GM19238 (cell line): Measurements from ENCODE around the gene CRYGB.

Experiments used
- DNase-seq: peaks from one replicate; pipeline ENCODE4 v3.0.0; 2011; ENCODE audit warnings: low spot score; ENCODE audit not compliant: insufficient read length

The CRYGB gene, protein sequence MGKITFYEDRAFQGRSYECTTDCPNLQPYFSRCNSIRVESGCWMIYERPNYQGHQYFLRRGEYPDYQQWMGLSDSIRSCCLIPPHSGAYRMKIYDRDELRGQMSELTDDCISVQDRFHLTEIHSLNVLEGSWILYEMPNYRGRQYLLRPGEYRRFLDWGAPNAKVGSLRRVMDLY

GRCh38 chr2:208146006-208146405 lies at the start of gene CRYGB:
TSS of gene CRYGB (minus strand) at chr2:208146158. CDS start at chr2:208146120, 38 bp downstream.
- no peak for DNase-seq

DNA sequence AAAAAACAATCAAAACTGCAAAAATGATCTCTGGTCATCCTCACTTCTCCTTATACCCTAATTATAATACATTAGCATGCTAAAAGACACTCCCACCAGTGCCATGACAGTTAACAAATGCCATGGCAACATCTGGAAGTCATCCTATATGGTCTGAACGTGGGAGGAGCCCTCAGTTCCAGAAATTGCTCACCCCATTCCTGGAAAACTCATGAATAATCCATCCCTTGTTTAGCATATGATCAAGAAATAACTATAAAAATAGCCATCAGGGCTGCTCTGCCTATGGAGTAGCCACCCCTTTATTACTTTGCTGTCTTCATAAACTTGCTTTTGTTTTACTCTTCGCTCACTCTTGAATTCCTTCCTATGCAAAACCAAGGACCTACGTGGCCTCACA lies 49.6 kb upstream of the CRYGB start:
- DNase-seq, result no peak

DNA sequence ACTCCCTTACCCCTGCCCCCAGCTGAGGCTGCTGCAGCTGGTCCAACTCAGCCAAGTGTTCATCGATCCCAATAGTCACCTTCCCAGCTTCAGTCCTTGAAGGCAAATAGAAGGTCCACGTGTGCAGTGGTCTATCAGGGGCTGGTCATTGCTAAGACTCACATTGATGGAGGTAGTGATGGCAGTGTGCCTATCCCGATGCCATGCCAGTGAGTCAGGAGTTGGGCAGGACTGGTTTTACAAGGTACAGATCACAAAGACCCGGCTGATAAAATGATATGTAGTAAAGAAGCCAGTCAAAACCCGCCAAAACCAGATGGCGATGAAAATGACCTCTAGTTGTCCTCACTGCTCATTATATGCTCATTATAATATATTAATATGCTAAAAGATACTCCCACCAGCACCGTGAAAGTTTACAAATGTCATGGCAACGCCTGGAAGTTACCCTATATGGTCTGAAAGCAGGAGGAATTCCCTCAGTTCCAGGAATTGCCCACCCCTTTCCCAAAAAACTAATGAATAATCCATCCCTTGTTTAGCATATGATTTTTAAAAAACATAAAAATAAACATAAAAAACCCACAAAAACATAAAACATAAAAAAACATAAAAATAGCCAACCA lies 46.8 kb upstream of the CRYGB start:
- DNase-seq, result no peak

- DNase-seq, result no peak
Measured at GRCh38 chr2:208189810-208190503, 44.0 kb upstream of the CRYGB start, which contains the start of gene C2orf80. TSS of gene C2orf80 (minus strand) at chr2:208190030. CDS start at chr2:208186986, 3,044 bp downstream.

DNA sequence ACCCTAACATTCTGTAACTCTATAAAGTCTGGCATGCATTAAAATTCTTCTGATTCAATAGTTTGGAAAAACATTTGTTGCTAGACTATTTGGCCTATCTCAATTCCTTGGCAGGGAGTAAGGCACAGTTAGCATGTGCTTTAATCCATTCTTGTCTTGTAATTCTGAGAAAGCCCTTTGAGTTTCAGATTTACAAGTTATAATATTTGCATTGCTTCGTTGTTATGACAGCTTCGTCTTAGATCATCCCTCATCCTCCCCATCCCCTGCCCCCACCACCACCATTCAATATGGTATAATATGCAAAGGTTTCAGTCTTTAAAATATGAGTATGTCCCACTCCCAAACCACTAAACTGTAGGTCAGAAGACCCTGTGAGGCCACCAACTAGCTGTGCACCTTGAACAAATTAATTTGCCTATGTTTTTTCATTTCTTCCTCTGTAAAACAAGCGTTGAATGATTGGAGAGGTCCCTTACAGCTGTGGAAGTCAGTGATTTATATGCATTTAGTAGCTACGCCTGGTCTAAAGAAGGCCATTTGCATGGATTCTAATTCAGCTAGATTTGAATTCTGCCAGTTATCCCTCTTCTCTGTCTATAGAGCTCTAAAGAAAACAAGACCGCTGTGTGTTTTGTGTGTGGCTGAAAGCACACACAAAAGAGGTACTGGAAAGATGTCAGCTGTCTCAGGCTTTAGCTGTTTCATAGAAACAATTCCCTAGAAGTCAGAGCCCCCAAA lies 43.3 kb upstream of the CRYGB start:
- DNase-seq, result no peak

DNA sequence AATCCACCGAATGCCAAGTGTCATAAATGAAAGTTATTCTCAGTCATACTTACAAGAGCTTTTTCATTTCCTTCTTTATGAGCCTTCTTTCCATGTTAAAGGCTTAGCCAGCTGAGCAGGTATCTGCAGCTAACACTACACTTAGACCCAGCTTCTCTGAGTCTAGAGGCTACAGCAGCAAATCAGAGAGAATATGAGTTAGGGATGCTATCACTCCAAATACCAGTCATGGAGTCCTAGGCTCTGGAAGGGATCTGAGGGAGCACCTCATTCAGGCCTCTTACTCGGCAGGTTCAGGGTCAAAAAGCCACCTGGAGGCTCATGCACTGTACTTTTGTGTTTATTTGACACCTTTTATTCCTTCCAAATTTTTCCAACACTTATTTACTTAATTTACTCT lies 40.9 kb upstream of the CRYGB start:
- no peak for DNase-seq

GRCh38 chr2:208186465-208186864 lies 40.5 kb upstream of the CRYGB start:
- DNase-seq, result no peak

GRCh38 chr2:208183972-208184705 lies 38.2 kb upstream of the CRYGB start:
- no peak for DNase-seq

- DNase-seq, result no peak
Measured at GRCh38 chr2:208183526-208183925, 37.6 kb upstream of the CRYGB start.

- DNase-seq, result no peak
Measured at GRCh38 chr2:208182835-208183234, 36.9 kb upstream of the CRYGB start.

GRCh38 chr2:208179028-208179609 lies 33.2 kb upstream of the CRYGB start:
- DNase-seq, result no peak

DNA sequence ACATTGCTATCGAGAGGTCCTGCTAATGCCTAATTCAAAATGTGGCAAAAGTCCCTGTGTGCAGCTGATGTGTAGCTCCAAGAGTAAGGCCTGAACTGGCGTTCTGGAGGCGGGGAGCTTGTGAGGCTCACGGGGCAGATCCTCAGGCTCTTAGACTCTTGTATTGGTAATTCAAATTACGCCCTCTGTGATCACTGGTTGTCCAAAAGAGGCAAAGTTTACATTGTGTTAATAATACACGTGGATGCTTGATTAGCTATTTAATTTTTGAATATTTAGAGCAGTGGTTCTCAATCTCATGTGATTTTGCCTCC lies 29.8 kb upstream of the CRYGB start:
- DNase-seq, result no peak

DNA sequence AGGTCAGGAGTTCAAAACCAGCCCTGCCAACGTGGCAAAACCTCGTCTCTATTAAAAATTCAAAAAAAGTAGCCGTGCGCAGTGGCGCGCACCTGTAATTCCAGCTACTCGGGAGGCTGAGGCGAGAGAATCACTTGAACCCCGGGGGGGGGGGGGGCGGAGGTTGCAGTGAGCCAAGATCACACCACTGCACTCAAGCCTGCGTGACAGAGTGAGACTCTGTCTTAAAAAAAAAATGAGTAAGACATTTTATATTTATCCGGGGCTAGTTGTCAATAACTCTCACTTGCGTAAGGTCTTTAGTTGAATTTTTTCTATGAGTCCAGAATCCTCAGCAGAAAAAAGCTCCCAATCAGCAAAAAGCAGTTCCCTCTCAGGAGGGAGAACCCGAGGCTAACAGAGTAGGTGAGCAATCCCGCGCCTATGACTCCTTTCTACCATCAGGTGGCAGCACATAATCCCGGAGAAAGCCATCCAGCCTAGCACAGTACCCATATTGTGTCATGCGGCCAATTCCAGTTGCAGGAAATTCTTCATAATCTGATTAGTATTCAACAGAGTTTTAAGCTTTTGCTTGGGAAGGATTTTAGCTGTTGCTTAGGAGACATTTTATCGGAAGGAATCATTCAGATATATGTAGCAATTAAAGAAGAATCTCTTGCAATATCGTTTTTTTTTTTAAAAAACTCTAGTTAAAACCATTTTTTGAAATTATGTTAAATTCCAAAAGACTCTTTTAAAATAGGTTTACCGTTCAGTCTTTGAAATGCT lies 29.3 kb upstream of the CRYGB start:
- peak; percentile 42 for DNase-seq

- no peak for DNase-seq
Measured at GRCh38 chr2:208174144-208174543, 28.2 kb upstream of the CRYGB start.

DNA sequence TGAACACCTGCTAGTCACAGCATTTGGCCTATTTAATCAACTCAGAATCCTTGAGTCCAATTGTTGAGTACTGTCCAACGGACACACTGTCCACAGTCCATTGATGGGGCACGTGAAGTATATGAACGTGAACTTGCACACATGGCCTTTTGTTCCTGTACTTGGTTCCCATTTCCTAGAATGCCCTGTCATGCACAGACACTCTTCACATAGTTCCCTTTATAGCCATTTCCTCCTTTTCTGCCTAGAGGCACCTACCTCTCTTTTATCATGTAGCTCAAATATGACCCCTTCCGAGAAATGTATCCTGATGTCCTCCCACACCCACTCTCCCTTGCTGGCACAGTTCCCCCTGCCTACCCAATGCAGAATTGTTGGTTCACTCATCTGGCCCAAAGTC lies 26.2 kb upstream of the CRYGB start:
- DNase-seq, result no peak

DNA sequence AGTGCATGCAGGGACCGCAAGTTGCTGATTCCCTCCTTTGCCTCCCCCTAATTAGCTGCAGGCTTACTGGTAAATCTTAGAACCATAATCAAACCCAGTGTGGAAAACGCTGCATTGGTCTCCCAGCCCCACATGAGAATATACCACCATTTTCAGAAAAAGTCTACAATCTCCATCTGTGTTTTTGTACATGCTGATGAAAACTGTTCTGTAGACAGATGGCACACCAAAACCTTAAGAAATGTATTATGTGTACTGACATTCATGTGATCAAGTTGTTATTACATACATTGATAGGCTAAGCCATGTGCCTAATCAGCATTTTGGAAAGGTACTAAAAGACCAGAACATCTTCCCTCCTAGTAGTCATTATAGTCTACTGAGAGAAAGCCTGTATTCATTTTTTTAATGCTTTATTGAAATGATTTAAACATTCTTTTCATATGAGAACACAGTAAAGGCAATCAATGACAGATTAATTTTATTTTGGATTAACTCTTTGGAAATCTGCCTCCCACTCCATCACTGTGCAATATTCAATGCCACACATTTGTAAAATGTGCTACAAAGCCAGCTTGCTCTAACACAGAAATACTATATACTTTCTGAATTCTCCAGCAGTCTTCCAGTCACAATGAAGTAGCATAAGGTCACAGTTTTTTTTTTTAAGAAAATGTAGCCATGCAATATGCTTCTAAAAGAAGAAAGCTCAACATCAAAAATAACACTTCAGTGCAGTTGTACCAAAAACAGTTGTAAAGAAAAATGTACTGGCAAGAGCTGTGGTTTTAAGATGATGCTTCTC lies 19.2 kb upstream of the CRYGB start:
- DNase-seq, result no peak

DNA sequence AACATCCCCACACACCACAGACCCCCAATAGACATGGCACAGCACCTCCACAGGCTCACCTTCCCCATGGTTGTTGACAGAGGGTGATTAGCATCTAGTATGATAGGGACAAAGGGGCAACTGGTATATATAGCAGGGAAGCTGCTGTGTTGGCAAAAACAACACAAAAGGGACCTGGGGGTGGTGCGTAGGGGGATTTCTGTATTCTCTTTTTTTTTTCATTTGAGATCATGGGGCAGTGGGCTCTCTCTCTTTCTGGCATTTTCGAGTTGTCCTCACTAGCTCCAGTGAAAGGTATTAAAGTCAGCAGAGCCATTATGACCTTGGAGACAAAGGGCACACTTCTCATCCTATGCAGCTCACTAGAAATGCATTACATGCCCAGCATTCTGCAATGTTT lies 17.5 kb upstream of the CRYGB start, which contains the start of gene CRYGA:
CRYGA (minus strand) TSS at position 101 of the 400 bp plus-strand sequence; CDS start at position 68, 33 bp downstream.
- no peak for DNase-seq

- DNase-seq, result no peak
Measured at GRCh38 chr2:208156439-208156838, 10.5 kb upstream of the CRYGB start.

DNA sequence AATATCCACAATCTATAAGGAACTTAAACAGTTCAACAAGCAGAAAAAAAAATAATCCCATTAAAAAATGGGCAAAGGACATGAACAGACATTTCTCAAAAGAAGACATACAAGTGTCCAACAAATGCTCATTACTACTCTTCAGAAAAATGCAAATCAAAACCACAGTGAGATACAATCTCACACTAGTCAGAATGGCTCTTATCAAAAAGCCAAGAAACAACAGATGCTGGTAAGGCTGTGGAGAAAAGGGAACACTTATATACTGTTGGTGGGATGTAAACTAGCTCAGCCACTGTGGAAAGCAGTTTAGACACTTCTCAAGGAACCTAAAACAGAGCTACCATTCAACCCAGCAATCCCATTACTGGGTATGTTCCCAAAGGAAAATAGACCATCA lies 7.2 kb upstream of the CRYGB start:
- no peak for DNase-seq
